ENCODE measurements around the gene TBX3. TPM values are rescaled to one million over a fixed set of nuclear protein-coding genes. Genes with fewer than 3 reads are reported as not detected.

TBX3 gene
- polyA plus RNA-seq, 1 of the 3 experiments (the other 2 are of a cell fraction), result 10.2 TPM

DNA sequence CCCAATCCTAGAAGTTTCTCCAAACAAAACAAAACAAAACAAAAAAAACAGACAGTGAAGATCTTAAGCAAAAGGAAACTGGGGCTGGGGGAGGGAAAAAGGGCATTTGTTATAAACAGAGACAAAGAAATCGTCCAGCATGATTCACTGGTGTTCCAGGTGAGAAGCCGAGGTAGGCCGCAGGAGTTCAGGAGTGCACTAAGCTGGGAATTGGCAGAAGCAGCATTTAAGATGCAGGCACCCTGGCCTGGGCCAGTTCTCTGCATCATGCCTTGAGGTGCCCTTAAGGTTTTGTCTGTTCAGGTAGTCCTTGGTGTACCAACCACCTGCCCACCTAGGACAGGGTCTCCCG is 11.2 kb downstream of the TBX3 start (continued):
- TF ChIP-seq, protein P1, sequence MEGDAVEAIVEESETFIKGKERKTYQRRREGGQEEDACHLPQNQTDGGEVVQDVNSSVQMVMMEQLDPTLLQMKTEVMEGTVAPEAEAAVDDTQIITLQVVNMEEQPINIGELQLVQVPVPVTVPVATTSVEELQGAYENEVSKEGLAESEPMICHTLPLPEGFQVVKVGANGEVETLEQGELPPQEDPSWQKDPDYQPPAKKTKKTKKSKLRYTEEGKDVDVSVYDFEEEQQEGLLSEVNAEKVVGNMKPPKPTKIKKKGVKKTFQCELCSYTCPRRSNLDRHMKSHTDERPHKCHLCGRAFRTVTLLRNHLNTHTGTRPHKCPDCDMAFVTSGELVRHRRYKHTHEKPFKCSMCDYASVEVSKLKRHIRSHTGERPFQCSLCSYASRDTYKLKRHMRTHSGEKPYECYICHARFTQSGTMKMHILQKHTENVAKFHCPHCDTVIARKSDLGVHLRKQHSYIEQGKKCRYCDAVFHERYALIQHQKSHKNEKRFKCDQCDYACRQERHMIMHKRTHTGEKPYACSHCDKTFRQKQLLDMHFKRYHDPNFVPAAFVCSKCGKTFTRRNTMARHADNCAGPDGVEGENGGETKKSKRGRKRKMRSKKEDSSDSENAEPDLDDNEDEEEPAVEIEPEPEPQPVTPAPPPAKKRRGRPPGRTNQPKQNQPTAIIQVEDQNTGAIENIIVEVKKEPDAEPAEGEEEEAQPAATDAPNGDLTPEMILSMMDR (IDR thresholded peaks at IDR 0.05), result no peak
- TF ChIP-seq NFIC (IDR thresholded peaks at IDR 0.05; ENCODE audit: borderline replicate concordance) (no peak), SIN3A (IDR thresholded peaks at IDR 0.05; ENCODE audit: borderline replicate concordance, low read depth, low read length) (no peak)

DNA sequence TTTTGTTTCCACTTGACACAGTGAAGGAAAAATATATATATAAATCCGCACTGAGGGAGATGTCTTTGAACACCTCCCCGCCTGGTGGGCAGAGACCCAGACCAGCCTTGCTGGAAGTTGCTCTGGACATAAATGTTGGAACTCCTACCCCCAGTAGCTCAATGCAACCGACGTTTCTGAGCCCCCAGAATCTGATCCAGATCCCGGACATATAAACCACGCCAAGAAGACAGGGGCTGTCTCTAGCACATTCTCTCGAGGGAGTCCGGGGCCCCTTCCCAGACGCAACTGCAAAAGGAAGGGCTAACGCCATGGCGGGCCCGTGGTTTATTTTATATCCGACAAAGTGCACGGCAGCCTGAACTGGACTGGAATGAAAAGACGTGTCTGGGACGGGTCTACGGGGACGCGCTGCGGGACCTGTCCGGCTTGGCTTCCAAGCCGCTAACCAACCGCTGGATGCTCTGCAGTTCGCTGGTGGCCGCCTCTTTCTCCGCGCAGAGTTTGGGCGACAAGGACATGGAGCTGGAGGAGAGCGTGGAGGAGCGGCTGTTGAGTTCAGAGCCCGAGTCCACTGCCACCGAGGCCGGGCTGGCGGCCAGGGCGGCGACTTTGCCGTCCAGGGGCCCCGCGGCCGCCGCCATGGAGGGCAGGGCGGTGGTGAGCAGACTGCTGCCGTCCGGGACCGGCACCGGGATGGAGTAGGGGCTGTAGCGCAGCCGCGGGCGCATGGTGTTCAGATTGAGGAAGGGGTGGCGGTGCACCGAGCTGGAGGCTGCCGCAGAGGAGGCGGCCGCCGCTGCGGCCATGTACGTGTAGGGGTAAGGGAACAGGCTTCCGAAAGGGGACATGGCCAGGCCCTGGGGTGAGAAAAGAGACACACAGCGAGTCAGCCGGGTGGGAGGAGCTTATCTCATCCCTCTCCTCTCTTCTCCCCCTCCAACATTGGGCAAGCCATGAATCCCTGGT is 12.2 kb downstream of the TBX3 start:
- H3K9me3 ChIP-seq, result no peaks in the 10 kb centered on the region
- H4K20me1 ChIP-seq (ENCODE audit: insufficient read depth), result no peaks in the 10 kb centered on the region
- no peak overlapping the region for H3K9ac ChIP-seq
- peaks cover 6% of the 10 kb centered on the region for H3K79me2 ChIP-seq (ENCODE audit: insufficient read depth)
- peak overlapping the region in 1 of 2 experiments; percentile 27; a peak in 1 of 4 replicates for H3K4me3 ChIP-seq (ENCODE audit: low read depth in 2 of 2, low read length in 1 of 2)
- H3K36me3 ChIP-seq (replicated peaks in 1 of 2; ENCODE audit: control insufficient read depth in 1 of 2, insufficient read depth in 2 of 2, low read length in 1 of 2), result peaks cover 13 to 52% of the 10 kb centered on the region in 2 experiments
- H3K4me1 ChIP-seq (ENCODE audit: control insufficient read depth in 1 of 2, insufficient read depth in 2 of 2, low read depth in 1 of 2, low read length in 1 of 2), result peaks cover 0 to 40% of the 10 kb centered on the region in 2 experiments; a peak in 2 of 4 replicates
- H3F3A ChIP-seq (replicated peaks; ENCODE audit: insufficient read depth), result peaks cover 14% of the 10 kb centered on the region
- TF ChIP-seq, protein P2, sequence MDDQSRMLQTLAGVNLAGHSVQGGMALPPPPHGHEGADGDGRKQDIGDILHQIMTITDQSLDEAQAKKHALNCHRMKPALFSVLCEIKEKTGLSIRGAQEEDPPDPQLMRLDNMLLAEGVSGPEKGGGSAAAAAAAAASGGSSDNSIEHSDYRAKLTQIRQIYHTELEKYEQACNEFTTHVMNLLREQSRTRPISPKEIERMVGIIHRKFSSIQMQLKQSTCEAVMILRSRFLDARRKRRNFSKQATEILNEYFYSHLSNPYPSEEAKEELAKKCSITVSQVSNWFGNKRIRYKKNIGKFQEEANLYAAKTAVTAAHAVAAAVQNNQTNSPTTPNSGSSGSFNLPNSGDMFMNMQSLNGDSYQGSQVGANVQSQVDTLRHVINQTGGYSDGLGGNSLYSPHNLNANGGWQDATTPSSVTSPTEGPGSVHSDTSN (IDR thresholded peaks at IDR 0.05), result no peak
- TF ChIP-seq SMC3 (IDR thresholded peaks at IDR 0.05; ENCODE audit: low read depth, low read length) (no peak), FOSL2 (IDR thresholded peaks at IDR 0.05; ENCODE audit: borderline replicate concordance, low read depth) (no peak), FOXJ3 (CRISPR knock-in tag; IDR thresholded peaks at IDR 0.05) (no peak), NFIC (IDR thresholded peaks at IDR 0.05; ENCODE audit: borderline replicate concordance) (no peak), GABPA (IDR thresholded peaks at IDR 0.05; ENCODE audit: low read depth) (no peak), EZH2phosphoT487 (IDR thresholded peaks at IDR 0.05; ENCODE audit: borderline replicate concordance, low read depth) (no peak), SIN3A (IDR thresholded peaks at IDR 0.05; ENCODE audit: borderline replicate concordance, low read depth, low read length) (no peak), RXRA (IDR thresholded peaks at IDR 0.05; ENCODE audit: borderline replicate concordance, low read depth) (no peak), TAF1 (IDR thresholded peaks at IDR 0.05; ENCODE audit: borderline replicate concordance, low read depth, low read length) (no peak), YY1 (IDR thresholded peaks at IDR 0.05; ENCODE audit: low read depth) (no peak), TEAD4 (IDR thresholded peaks at IDR 0.05; ENCODE audit: borderline replicate concordance, insufficient read depth) (no peak), EP300 (IDR thresholded peaks at IDR 0.05; ENCODE audit: borderline replicate concordance in 1 of 2, low read depth in 1 of 2, low read length in 1 of 2) (no peak), TCF12 (IDR thresholded peaks at IDR 0.05) (no peak), POLR2AphosphoS5 (IDR thresholded peaks at IDR 0.05; ENCODE audit: low read depth, low read length) (no peak)
- TF ChIP-seq, protein P1 (IDR thresholded peaks at IDR 0.05), result no peak
- POLR2A ChIA-PET, result interaction anchor here (0.6 to 6.8 kb wide), 7 partner anchors 7 to 1086 kb away, joined by 3 to 77 read pairs (median 4); partner anchors contain the start of gene TBX3
- no peaks in the 10 kb centered on the region for H3K9me2 ChIP-seq
- CTCF ChIA-PET, result interaction anchor here (0.6 to 11.3 kb wide), 12 partner anchors 12 to 1246 kb away, joined by 3 to 119 read pairs (median 4); partner anchors contain the start of gene TBX3
- peak overlapping the region in 1 of 2 experiments; percentile 89; a peak in 2 of 4 replicates for H3K27ac ChIP-seq (ENCODE audit: low read depth in 2 of 2, low read length in 1 of 2)
- peak; percentile 81 for DNase-seq
- no peak overlapping the region for H2AFZ ChIP-seq (ENCODE audit: low read depth)
- H3K27me3 ChIP-seq (ENCODE audit: insufficient read depth), result no peaks in the 10 kb centered on the region
- no peak overlapping the region for H3K4me2 ChIP-seq
- WGBS (ENCODE audit: low lambda C conversion rate), result 94% methylated on average over 50 of the region's 61 CpGs
